GM10248 (cell line): Measurements from ENCODE around the gene HNRNPUL1.
"Not testable (repeated sequence)": the region's sequence is repeated elsewhere in the genome, so short reads cannot be mapped to it uniquely, and the experiment has no call there.

Experiments used
- CTCF ChIA-PET: fragments of 300-600 bp; sonication (Branson Sonifier 250); formaldehyde crosslinking; extraction: SDS; loops from one replicate; lab custom pipeline; 2021; ENCODE audit warnings: antibody characterized with exemption; lab: Yijun Ruan, JAX
- POLR2A ChIA-PET: fragments of 350-650 bp; sonication (Branson Sonifier 250); formaldehyde crosslinking; extraction: SDS; loops from one replicate; lab custom pipeline; 2020; ENCODE audit warnings: antibody characterized with exemption; lab: Yijun Ruan, JAX
- DNase-seq: peaks from one replicate; pipeline ENCODE4 v3.0.0; 2012; ENCODE audit errors: extremely low spot score
- TF ChIP-seq, protein P1 (sequence below): IDR thresholded peaks from 2 replicates; pipeline ENCODE4 v1.5.1; 2012; ENCODE audit warnings: mild to moderate bottlenecking, low read depth; ENCODE audit errors: extremely low read depth, missing control alignments, control extremely low read depth

HNRNPUL1 gene

DNA sequence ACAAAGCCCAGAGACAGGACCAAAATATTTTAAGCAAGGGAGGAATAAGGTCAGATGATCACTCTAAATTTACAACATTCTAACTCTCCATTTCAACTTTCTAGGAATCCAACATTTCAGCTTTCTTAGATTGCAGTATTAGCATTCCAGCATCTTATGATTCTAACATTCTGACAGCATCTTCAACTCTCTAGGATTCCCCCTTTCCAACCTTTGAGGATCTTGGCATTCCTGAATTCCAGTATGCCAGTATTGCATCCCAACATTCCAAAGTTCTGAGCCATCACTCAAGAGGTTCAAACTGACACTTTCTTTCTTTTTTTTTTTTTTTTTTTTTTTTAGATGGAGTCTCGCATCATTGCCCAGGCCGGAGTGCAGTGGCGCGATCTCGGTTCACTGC is 75.8 kb downstream of the HNRNPUL1 start:
- no peak for DNase-seq
- POLR2A ChIA-PET: no interaction called here
- CTCF ChIA-PET: interaction anchor here (5.1 kb wide), 1 partner anchor 12 kb away, joined by 27 read pairs; the partner anchor contains the start of gene TGFB1
- TF ChIP-seq, protein P1, sequence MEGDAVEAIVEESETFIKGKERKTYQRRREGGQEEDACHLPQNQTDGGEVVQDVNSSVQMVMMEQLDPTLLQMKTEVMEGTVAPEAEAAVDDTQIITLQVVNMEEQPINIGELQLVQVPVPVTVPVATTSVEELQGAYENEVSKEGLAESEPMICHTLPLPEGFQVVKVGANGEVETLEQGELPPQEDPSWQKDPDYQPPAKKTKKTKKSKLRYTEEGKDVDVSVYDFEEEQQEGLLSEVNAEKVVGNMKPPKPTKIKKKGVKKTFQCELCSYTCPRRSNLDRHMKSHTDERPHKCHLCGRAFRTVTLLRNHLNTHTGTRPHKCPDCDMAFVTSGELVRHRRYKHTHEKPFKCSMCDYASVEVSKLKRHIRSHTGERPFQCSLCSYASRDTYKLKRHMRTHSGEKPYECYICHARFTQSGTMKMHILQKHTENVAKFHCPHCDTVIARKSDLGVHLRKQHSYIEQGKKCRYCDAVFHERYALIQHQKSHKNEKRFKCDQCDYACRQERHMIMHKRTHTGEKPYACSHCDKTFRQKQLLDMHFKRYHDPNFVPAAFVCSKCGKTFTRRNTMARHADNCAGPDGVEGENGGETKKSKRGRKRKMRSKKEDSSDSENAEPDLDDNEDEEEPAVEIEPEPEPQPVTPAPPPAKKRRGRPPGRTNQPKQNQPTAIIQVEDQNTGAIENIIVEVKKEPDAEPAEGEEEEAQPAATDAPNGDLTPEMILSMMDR: no peak

DNA sequence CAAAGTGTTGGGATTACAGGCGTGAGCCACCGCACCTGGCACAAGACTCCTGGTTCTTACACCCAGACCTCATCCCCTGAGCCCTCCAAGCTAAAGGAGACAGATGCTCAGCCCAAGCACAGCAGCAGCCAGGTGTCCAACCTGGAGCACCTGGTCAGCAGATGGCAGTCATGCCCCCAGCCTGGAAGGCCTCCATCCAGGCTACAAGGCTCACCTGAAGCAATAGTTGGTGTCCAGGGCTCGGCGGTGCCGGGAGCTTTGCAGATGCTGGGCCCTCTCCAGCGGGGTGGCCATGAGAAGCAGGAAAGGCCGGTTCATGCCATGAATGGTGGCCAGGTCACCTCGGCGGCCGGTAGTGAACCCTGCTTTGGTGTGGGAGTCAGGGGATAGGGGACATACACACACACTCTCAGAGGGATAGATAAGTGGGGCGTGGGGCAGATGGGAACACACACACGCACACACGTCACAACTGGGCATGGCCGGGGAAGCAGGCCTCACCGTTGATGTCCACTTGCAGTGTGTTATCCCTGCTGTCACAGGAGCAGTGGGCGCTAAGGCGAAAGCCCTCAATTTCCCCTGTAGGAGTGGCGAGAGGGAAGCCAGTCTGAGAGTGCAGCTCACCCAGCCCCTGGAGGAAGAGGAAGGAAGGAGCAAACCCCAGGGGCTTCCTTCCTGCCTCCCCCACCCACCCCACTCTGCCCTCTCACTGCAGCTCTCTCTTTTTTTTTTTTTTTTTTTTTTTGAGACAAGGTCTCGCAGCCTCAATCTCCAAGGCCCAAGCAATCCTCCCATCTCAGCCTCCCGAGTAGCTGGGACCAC is 77.7 kb downstream of the HNRNPUL1 start:
- no peak for DNase-seq
- TF ChIP-seq, protein P1: peak; percentile 19
- ChIA-PET POLR2A (interaction anchor here (0.7 kb wide), 1 partner anchor 21 kb away, joined by 3 read pairs; no protein-coding TSS in a partner anchor), CTCF (interaction anchor here (5.1 kb wide), 1 partner anchor 10 kb away, joined by 27 read pairs; the partner anchor contains the start of gene TGFB1)

DNA sequence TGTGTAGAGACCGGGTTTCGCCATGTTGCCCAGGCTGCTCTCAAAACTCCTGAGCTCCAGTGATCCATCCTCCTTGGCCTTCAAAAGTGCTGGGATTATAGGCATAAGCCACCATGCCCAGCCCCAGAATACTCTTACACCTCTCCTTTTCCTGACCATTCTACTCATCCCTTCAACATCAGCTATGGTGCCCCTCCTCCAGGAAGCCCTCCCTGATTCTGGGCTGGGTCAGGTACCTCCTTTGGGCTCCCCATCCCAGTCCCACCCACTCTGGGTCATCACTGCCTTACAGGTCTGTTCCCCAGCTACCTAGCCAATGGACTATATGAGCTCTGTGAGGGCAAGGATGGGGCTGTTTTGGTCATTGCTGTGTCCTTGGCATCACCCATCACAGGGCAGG is 80.0 kb downstream of the HNRNPUL1 start:
- DNase-seq: no peak
- ChIA-PET POLR2A (no interaction called here), CTCF (interaction anchor here (1.0 kb wide), 1 partner anchor 9 kb away, joined by 6 read pairs; no protein-coding TSS in a partner anchor)
- TF ChIP-seq, protein P1: no peak

DNA sequence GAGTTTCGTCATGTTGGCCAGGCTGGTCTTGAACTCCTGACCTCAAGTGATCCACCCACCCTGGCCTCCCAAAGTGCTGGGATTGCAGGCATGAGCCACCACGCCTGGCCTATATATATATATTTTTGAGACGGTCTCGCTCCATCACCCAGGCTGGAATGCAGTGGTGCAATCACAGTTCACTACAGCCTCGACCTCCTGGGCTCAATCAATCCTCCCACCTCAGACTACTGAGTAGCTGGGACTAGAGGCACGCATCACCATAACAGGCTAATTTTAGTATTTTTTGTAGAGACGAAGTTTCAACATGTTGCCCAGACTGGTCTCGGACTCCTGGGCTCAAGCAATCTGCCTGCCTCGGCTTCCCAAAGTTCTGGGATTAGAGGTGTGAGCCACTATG is 82.7 kb downstream of the HNRNPUL1 start:
- CTCF ChIA-PET: interaction anchor here (0.7 to 1.9 kb wide), 5 partner anchors 8 to 143 kb away, joined by 3 to 5 read pairs (median 4); no protein-coding TSS in a partner anchor
- DNase-seq, POLR2A ChIA-PET: not testable (repeated sequence)

DNA sequence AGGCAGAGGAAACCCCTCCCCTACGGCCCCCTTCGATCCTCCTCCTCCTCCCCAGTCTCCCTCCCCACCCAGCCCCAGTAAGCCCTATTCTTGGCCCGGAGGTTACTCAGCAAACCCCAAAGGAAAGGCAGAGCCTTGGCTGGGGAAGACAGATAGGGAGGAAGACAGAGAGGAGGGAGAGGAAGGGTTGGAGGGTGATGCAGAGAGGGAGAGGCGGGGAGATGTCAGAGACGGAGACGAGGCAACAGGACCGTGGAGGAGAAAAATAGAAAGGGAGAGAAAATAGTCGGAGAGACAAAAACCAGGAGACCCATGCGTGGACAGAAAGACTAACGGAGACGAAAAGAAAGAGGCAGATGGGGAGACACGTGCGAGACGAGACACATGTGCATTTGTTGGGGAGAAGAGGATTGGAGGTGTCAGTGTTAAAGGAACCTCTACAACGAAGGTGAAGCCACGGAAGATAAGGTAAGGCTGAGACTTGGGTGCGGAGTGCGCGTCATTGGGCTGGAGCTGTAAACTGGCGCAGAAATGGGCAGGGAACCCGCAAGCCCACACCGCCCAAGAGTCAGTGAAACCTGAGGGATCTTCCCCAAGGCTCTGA is 86.7 kb downstream of the HNRNPUL1 start:
- POLR2A ChIA-PET: interaction anchor here (0.5 to 3.2 kb wide), 4 partner anchors 14 to 181 kb away, joined by 3 to 25 read pairs (median 3); partner anchors contain the start of gene B9D2
- CTCF ChIA-PET: interaction anchor here (1.0 to 6.7 kb wide), 11 partner anchors 10 to 146 kb away, joined by 3 to 68 read pairs (median 14); partner anchors contain the start of genes B9D2 and CCDC97
- peak; percentile 40 for DNase-seq
- TF ChIP-seq, protein P1: no peak

DNA sequence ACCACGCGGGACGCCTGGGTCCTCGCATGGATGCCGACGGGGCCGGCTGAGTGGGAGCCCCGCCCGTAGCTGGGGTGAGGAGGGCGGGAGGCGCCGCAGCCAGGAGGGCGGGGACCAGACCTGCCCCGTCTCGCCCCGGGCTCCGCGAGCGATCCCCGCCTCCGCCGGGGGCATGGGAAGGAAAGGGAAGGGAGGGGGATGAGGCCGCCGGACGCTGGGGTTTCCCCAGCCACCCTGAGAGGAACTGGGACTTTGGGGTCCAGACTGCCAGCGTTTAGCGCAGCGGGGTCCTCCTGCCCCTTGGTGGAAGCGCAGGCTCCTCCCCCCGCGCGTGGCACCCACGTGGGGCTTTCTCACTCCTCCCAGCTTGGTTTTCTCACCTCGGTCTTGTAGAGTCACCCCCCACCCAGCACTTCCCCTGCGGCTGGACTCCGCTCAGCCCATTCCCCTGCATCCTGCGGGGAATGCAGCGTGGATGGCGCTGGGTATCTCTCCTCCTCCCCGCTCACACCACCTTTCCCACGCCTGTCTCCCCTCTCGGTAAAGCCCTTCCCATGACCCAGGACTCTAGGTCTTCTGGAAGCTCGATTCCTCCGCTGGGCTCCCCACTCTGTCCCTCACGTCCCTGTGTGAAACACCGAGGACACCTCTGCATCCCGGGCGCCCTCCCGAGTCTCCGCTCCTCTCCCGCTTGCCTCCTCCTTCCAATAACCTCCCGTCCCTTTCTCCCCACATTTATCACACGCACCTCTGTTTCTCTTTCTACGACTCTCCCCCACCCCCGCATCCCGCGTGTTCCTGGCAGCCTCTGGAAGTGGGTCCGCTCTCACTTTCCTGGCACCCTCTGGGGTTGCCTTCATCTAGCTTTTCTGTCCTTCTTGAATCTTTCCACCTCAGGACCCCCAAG is 87.4 kb downstream of the HNRNPUL1 start:
- CTCF ChIA-PET: interaction anchor here (1.0 to 6.7 kb wide), 18 partner anchors 9 to 149 kb away, joined by 3 to 68 read pairs (median 6); partner anchors contain the start of genes B9D2 and CCDC97
- DNase-seq: peak; percentile 91

More for the DNA sequence above, 87.4 kb downstream of the HNRNPUL1 start:
- TF ChIP-seq, protein P1: no peak
- POLR2A ChIA-PET: interaction anchor here (0.5 to 3.2 kb wide), 9 partner anchors 13 to 180 kb away, joined by 3 to 25 read pairs (median 3); partner anchors contain the start of gene B9D2
